ENCODE data around the gene SPON1. TPM values are rescaled to one million over a fixed set of nuclear protein-coding genes. Genes with fewer than 3 reads are reported as not detected.

SPON1 gene
- total RNA-seq, 6 experiments from 2014 or later: not detected

DNA sequence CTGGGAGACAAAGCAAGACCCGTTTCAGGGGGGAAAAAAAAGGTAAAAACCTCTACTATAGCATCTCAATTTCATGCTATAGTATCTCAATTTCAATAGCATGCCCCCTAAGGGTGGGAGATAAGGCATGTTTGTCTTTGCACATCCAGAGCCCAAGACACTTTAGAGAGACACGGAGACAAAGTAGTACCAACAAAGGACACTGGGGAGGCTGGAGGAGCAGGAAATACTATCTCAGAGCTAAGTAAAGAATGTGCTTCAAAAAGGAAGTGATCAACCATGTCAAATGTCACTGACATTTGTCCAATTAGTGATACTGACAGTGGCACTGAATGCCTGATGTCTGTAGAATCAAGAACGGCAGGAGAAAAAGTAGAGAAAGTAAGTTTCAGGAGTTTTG is 327.9 kb downstream of the SPON1 start:
- peaks cover 50% of the 10 kb centered on the region for H3K36me3 Mint-ChIP-seq (ENCODE audit: low read depth)
- no peak overlapping the region for H3K4me3 Mint-ChIP-seq
- TF ChIP-seq, protein P1, sequence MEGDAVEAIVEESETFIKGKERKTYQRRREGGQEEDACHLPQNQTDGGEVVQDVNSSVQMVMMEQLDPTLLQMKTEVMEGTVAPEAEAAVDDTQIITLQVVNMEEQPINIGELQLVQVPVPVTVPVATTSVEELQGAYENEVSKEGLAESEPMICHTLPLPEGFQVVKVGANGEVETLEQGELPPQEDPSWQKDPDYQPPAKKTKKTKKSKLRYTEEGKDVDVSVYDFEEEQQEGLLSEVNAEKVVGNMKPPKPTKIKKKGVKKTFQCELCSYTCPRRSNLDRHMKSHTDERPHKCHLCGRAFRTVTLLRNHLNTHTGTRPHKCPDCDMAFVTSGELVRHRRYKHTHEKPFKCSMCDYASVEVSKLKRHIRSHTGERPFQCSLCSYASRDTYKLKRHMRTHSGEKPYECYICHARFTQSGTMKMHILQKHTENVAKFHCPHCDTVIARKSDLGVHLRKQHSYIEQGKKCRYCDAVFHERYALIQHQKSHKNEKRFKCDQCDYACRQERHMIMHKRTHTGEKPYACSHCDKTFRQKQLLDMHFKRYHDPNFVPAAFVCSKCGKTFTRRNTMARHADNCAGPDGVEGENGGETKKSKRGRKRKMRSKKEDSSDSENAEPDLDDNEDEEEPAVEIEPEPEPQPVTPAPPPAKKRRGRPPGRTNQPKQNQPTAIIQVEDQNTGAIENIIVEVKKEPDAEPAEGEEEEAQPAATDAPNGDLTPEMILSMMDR (IDR thresholded peaks at IDR 0.05): peak; percentile 24; the same call in 1 of the 2 replicates
- peaks cover 29% of the 10 kb centered on the region for H3K4me1 Mint-ChIP-seq (ENCODE audit: low read depth)
- H3K27ac Mint-ChIP-seq: peak overlapping the region; percentile 4; the same call in 1 of the 2 replicates
- no peaks in the 10 kb centered on the region for H3K9me3 Mint-ChIP-seq
- no peaks in the 10 kb centered on the region for H3K27me3 Mint-ChIP-seq (ENCODE audit: insufficient read depth)
- DNase-seq: no peak

DNA sequence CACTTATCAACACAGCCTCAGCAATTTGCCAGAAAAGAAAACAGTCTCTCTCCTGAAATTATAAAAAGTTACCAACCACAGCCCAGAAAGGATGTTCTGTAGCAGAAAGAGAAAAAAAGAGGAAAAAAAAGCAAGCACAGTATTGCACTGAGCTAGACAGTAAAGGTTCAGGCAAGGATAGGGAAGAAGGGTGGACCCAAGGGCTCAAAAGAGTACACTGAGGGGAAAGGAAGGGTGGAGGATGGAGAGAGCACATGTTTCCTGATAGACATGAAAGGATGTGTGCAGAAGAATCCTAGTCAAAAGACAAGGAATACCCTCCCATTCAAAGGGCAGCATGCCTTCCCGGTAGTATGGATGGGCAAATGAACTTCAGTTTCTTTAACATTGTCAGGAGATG is 337.4 kb downstream of the SPON1 start:
- H3K27ac Mint-ChIP-seq: no peak overlapping the region
- H3K4me1 Mint-ChIP-seq (ENCODE audit: low read depth): peaks cover 39% of the 10 kb centered on the region
- peaks cover 2% of the 10 kb centered on the region for H3K27me3 Mint-ChIP-seq (ENCODE audit: insufficient read depth)
- no peaks in the 10 kb centered on the region for H3K9me3 Mint-ChIP-seq
- H3K36me3 Mint-ChIP-seq (ENCODE audit: low read depth): no peaks in the 10 kb centered on the region
- DNase-seq: no peak
- TF ChIP-seq, protein P1 (IDR thresholded peaks at IDR 0.05): no peak
- no peak overlapping the region for H3K4me3 Mint-ChIP-seq

DNA sequence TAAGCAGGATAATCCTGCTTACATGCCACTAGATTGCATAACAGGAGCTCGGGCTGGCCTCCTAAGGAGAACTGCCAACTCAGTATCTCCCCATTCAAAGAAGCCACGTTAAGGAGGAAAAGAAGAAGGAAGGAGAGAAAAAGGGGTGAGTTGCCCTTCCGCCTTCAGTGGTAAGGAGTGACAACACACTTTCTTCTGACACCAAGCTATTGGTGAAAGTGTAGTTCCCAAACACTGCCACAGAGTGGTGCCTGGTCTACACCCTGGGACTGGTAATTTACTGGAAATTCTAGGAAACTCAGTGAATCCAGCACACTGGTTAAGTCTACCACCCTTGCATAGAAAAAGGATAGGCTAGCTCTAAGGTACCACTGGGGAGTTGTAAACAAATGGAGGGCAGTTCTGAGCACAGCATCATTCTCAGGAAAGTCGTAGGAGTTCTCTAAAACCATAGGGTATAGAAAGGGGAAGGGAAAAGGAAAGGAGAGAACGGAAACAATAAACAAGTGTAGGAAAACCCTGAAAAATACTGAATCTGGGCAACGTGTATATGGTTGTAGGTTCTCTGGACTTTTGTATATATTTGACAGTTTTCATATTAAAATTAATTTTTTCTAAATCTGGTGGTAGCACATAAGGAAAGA is 338.3 kb downstream of the SPON1 start:
- TF ChIP-seq, protein P1 (IDR thresholded peaks at IDR 0.05): peak; percentile 88
- H3K27ac Mint-ChIP-seq: no peak overlapping the region
- H3K27me3 Mint-ChIP-seq (ENCODE audit: insufficient read depth): peaks cover 2% of the 10 kb centered on the region
- peaks cover 39% of the 10 kb centered on the region for H3K4me1 Mint-ChIP-seq (ENCODE audit: low read depth)
- H3K4me3 Mint-ChIP-seq: no peak overlapping the region
- peak; percentile 72 for DNase-seq
- H3K9me3 Mint-ChIP-seq: no peaks in the 10 kb centered on the region
- no peaks in the 10 kb centered on the region for H3K36me3 Mint-ChIP-seq (ENCODE audit: low read depth)

DNA sequence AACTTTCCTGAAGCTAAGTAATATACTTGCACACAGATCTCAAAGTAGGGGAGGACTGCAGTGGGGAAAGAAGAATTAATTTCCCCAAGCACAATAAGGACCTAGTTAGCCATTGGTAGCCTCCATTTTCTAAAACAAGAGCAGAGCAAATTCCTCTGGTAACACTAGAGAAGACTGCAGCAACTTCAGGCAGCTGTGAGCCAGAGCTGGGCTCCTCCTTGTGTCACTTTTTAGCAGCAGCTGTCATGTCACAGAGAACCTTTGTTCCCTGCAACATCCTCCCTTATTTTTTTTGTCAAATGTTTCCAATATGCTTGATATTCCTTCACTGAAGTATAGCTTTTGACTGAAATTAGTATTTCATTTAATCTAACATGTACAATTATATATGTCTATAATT is 342.1 kb downstream of the SPON1 start:
- H3K27ac Mint-ChIP-seq: no peak overlapping the region
- no peak overlapping the region for H3K4me3 Mint-ChIP-seq
- no peak for DNase-seq
- H3K9me3 Mint-ChIP-seq: no peaks in the 10 kb centered on the region
- TF ChIP-seq, protein P1 (IDR thresholded peaks at IDR 0.05): no peak
- peaks cover 25% of the 10 kb centered on the region for H3K4me1 Mint-ChIP-seq (ENCODE audit: low read depth)
- peaks cover 8% of the 10 kb centered on the region for H3K36me3 Mint-ChIP-seq (ENCODE audit: low read depth)
- H3K27me3 Mint-ChIP-seq (ENCODE audit: insufficient read depth): no peaks in the 10 kb centered on the region; the same call in 1 of the 2 replicates

DNA sequence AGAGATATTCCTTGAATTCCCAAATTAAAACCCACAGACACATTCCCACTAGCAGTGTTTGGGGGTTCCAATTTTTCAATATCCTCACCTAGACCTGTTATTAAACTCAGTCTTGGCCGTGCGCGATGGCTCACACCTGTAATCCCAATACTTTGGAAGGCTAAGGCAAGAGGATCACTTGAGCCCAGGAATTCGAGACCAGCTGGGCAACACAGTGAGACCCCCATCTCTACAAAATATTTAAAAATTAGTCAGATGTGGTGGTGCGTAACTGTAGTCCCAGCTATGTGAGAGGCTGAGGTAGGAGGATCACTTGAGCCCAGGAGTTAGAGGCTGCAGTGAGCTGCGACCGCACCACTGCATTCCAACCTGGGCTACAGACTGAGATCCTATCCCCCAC is 343.1 kb downstream of the SPON1 start:
- H3K4me3 Mint-ChIP-seq: no peak overlapping the region
- H3K9me3 Mint-ChIP-seq: no peaks in the 10 kb centered on the region
- TF ChIP-seq, protein P1 (IDR thresholded peaks at IDR 0.05): no peak
- peaks cover 25% of the 10 kb centered on the region for H3K4me1 Mint-ChIP-seq (ENCODE audit: low read depth)
- no peaks in the 10 kb centered on the region; the same call in 1 of the 2 replicates for H3K27me3 Mint-ChIP-seq (ENCODE audit: insufficient read depth)
- peaks cover 8% of the 10 kb centered on the region for H3K36me3 Mint-ChIP-seq (ENCODE audit: low read depth)
- no peak overlapping the region for H3K27ac Mint-ChIP-seq
- no peak for DNase-seq
